Testis (tissue), 2 donors: Measurements from ENCODE around the gene FRZB.

Source experiments
- CTCF ChIP-seq, 3 experiments: fragments of 450-650 bp in 2 of 3; fragments of 200-600 bp in 1 of 3; sonication (generic) in 1 of 3; IDR thresholded peaks; one replicate each; pipeline ENCODE4 v1.5.1; 2016 to 2019; ENCODE audit warnings: antibody characterized with exemption in 3 of 3, mild to moderate bottlenecking in 2 of 3, moderate library complexity in 1 of 3
- POLR2A ChIP-seq: fragments of 450-650 bp; IDR thresholded peaks from one replicate; pipeline ENCODE4 v1.6.1; 2017; ENCODE audit warnings: antibody characterized with exemption, mild to moderate bottlenecking, moderate library complexity

GRCh38 chr2:182870227-182870626 is 3.8 kb upstream of the FRZB start:
- TF ChIP-seq CTCF (IDR thresholded peaks at IDR 0.05) (no peak), POLR2A (no peak)
